A673 (cell line): ENCODE data around the gene PISD. TPM values are rescaled to one million over a fixed set of nuclear protein-coding genes. Genes with fewer than 3 reads are reported as not detected.

ENCODE experiments used
- BruUV-seq: library from RNA; stranded (reverse); fragments of 400-500 nt; replicated peaks from 2 replicates; lab custom pipeline; 2021; lab: Mats Ljungman, UMichigan
- CTCF ChIA-PET: fragments of 300-600 bp; sonication (Branson Sonifier 250); formaldehyde crosslinking; loops from one replicate; lab custom pipeline; 2022; ENCODE audit warnings: antibody characterized with exemption; lab: Charles Lee
- POLR2A ChIA-PET: fragments of 300-600 bp; sonication (Branson Sonifier 250); formaldehyde crosslinking; loops from one replicate; lab custom pipeline; 2022; ENCODE audit warnings: antibody characterized with exemption; ENCODE audit not compliant: low non-redundant PET; lab: Charles Lee
- DNase-seq: peaks from one replicate; pipeline ENCODE4 v3.0.0-alpha.2; 2015; ENCODE audit warnings: low spot score
- H3K27ac ChIP-seq: fragments of 200-600 bp; sonication (generic); 2 replicates; pipeline ENCODE4 v1.5.1; 2016; ENCODE audit warnings: mixed run types, low read depth, mild to moderate bottlenecking, mixed read lengths, antibody characterized with exemption, low read length; ENCODE audit not compliant: poor library complexity, severe bottlenecking
- H3K27me3 ChIP-seq: fragments of 200-600 bp; sonication (generic); replicated peaks from 2 replicates; pipeline ENCODE4 v1.6.1; 2017; ENCODE audit warnings: mixed run types, low read depth, mild to moderate bottlenecking, mixed read lengths, antibody characterized with exemption, low read length; ENCODE audit not compliant: insufficient read depth, poor library complexity
- H3K36me3 ChIP-seq: fragments of 200-600 bp; sonication (generic); 2 replicates; pipeline ENCODE4 v1.6.1; 2016; ENCODE audit warnings: mixed run types, mild to moderate bottlenecking, mixed read lengths, antibody characterized with exemption, low read length; ENCODE audit not compliant: insufficient read depth, poor library complexity, severe bottlenecking
- H3K4me1 ChIP-seq: fragments of 200-600 bp; sonication (generic); 2 replicates; pipeline ENCODE4 v1.6.1; 2017; ENCODE audit warnings: mixed run types, mild to moderate bottlenecking, mixed read lengths, antibody characterized with exemption, low read length; ENCODE audit not compliant: insufficient read depth, poor library complexity, severe bottlenecking
- H3K4me3 ChIP-seq: fragments of 200-600 bp; sonication (generic); 2 replicates; pipeline ENCODE4 v1.5.1; 2016; ENCODE audit warnings: low read depth, mixed run types, mild to moderate bottlenecking, mixed read lengths, low read length; ENCODE audit not compliant: poor library complexity, severe bottlenecking
- H3K9me3 ChIP-seq: fragments of 200-600 bp; sonication (generic); 2 replicates; pipeline ENCODE4 v1.6.1; 2016; ENCODE audit warnings: mixed run types, low read depth, mild to moderate bottlenecking, mixed read lengths, antibody characterized with exemption, low read length; ENCODE audit not compliant: poor library complexity, severe bottlenecking
- CTCF ChIP-seq: fragments of 300-800, 200-600 bp; sonication (generic); conservative IDR thresholded peaks from 2 replicates; pipeline ENCODE4 v1.5.1; 2017; ENCODE audit warnings: low read depth, mild to moderate bottlenecking, antibody characterized with exemption, low read length, moderate library complexity, mixed read lengths
- EZH2 ChIP-seq: fragments of 200-600 bp; sonication (generic); IDR thresholded peaks from 2 replicates; pipeline ENCODE4 v1.6.1; 2017; ENCODE audit warnings: borderline replicate concordance, low read depth, mild to moderate bottlenecking, mixed read lengths, antibody characterized with exemption, low read length; ENCODE audit not compliant: poor library complexity, severe bottlenecking
- intact Hi-C: fragments of 100-400 bp; cut with micrococcal nuclease; formaldehyde crosslinking; loops from one replicate; pipeline ENCODE4 v1.10.0; 2022; ENCODE audit not compliant: unreplicated experiment
- total RNA-seq: library from RNA; stranded (reverse); gene quantifications from 2 replicates; pipeline ENCODE4 v1.2.3, GENCODE V29; 2021

PISD gene
- total RNA-seq, 1 experiment from 2014 or later = 39.0 TPM

GRCh38 chr22:31620756-31621480, 41.1 kb downstream of the PISD start:
- Histone ChIP-seq H3K9me3 (no peaks in the 10 kb centered on the region), H3K4me1 (no peaks in the 10 kb centered on the region), H3K27me3 (no peaks in the 10 kb centered on the region), H3K36me3 (peaks cover 17% of the 10 kb centered on the region), H3K27ac (no peak overlapping the region), H3K4me3 (no peak overlapping the region)
- no TSS peak for BruUV-seq
- POLR2A ChIA-PET = no interaction called here
- CTCF ChIA-PET = interaction anchor here (0.5 kb wide), 1 partner anchor 19 kb away, joined by 3 read pairs; no protein-coding TSS in a partner anchor
- no peak for DNase-seq
- intact Hi-C loops = no loop called here
- TF ChIP-seq CTCF (no peak), EZH2 (no peak)

GRCh38 chr22:31619611-31620300, 42.3 kb downstream of the PISD start:
- peaks cover 17% of the 10 kb centered on the region for H3K36me3 ChIP-seq
- no TSS peak for BruUV-seq

GRCh38 chr22:31618471-31619176, 43.4 kb downstream of the PISD start:
- no peak for DNase-seq
- no TSS peak for BruUV-seq
- Histone ChIP-seq H3K4me3 (no peak overlapping the region), H3K27me3 (no peaks in the 10 kb centered on the region), H3K9me3 (no peaks in the 10 kb centered on the region), H3K4me1 (no peaks in the 10 kb centered on the region), H3K27ac (no peak overlapping the region), H3K36me3 (peaks cover 17% of the 10 kb centered on the region)
- ChIA-PET CTCF (no interaction called here), POLR2A (no interaction called here)
- no peak for TF ChIP-seq EZH2
- no peak for TF ChIP-seq CTCF
- intact Hi-C loops = no loop called here

More at GRCh38 chr22:31619611-31620300, 42.3 kb downstream of the PISD start:
- TF ChIP-seq CTCF (no peak), EZH2 (no peak)
- Histone ChIP-seq H3K4me3 (no peak overlapping the region), H3K27me3 (no peaks in the 10 kb centered on the region), H3K9me3 (no peaks in the 10 kb centered on the region), H3K27ac (no peak overlapping the region), H3K4me1 (no peaks in the 10 kb centered on the region)
- intact Hi-C loops = no loop called here
- no peak for DNase-seq
- CTCF ChIA-PET = no interaction called here
- POLR2A ChIA-PET = no interaction called here
